ENCODE data around the gene ITPR2.

DNA sequence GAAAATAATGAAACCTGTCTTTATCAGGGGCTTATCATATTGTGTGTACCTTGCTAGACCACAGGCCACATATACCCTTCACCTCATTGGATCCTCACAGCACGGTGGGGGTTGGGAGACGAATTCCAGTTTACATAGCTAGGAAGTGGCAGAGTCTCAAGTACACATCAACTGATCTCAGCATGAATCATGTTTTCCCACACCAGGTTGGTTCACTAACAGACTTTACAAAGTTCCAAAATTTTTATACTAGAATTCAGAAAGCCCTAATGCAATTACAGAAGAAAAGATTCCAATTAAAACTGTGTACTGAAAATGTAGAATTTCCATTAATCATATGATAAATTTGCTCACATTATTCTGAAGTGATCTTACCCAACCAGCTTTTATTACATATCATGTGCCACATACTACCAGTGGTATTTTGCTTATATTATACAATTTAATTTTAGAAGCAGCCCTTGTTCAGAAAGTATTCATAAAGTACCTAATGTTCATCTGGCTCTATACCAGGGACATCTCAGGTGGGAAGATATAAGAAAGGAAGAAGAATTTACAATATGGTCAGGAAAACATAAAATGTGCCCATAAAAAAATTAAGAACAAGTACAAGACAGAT is 196.2 kb downstream of the ITPR2 start:
- TF ChIP-seq, protein P1, sequence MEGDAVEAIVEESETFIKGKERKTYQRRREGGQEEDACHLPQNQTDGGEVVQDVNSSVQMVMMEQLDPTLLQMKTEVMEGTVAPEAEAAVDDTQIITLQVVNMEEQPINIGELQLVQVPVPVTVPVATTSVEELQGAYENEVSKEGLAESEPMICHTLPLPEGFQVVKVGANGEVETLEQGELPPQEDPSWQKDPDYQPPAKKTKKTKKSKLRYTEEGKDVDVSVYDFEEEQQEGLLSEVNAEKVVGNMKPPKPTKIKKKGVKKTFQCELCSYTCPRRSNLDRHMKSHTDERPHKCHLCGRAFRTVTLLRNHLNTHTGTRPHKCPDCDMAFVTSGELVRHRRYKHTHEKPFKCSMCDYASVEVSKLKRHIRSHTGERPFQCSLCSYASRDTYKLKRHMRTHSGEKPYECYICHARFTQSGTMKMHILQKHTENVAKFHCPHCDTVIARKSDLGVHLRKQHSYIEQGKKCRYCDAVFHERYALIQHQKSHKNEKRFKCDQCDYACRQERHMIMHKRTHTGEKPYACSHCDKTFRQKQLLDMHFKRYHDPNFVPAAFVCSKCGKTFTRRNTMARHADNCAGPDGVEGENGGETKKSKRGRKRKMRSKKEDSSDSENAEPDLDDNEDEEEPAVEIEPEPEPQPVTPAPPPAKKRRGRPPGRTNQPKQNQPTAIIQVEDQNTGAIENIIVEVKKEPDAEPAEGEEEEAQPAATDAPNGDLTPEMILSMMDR (IDR thresholded peaks at IDR 0.05; ENCODE audit: low read length): no peak
- no peak for TF ChIP-seq EZH2 (IDR thresholded peaks at IDR 0.05; ENCODE audit: borderline replicate concordance, low read length)

Data from OCI-LY1 (cell line).